ENCODE results near the gene CSN1S1.

GRCh38 chr4:69930768-69931167, at the start of gene CSN1S1:
- TF ChIP-seq FOXC1 (CRISPR knock-in tag; IDR thresholded peaks at IDR 0.05; ENCODE audit: borderline replicate concordance), result no peak
- no peak for TF ChIP-seq CTCF (CRISPR knock-in tag; IDR thresholded peaks at IDR 0.05)
- TF ChIP-seq SAFB2 (CRISPR knock-in tag; IDR thresholded peaks at IDR 0.05; ENCODE audit: borderline replicate concordance, low read depth), result no peak
- TF ChIP-seq MEF2D (CRISPR knock-in tag; IDR thresholded peaks at IDR 0.05), result no peak

Measured in HepG2 (cell line).